ENCODE data around the gene ATOSB. TPM values are rescaled to one million over a fixed set of nuclear protein-coding genes. Genes with fewer than 3 reads are reported as not detected.

Gene ATOSB
- total and polyA plus RNA-seq, 9 of the 15 experiments (the other 6 are each of a cell fraction or from before 2014, with no cell fraction given) = 0.45 to 8.0 (median 4.2) TPM

DNA sequence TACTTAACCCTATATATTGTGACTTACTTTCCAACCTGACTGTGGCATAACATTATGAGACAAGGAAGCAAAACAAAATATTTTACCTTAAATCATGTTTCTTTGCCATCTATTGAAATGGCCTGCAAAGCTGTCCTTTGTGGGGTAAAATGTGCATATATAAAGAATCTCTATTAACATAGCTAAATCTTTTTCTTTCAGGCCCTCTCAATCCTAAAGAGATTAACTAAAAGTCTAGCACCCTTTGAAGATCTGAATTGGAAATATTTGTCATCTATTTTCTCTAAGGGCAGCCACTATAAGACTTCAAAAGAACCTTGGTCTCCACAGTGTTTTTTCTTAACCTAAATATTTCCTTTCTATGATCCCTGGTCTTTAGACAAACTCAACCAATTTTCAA is 41.1 kb upstream of the ATOSB start:
- Histone ChIP-seq H3K27ac (ENCODE audit: extremely low read depth, low read depth, low read length) (no peak overlapping the region), H4K20me1 (replicated peaks; ENCODE audit: control insufficient read depth, insufficient read depth, low read length) (no peaks in the 10 kb centered on the region), H3K27me3 (ENCODE audit: control insufficient read depth in 2 of 2, insufficient read depth in 2 of 2, low read length in 2 of 2) (no peaks in the 10 kb centered on the region), H3K9me3 (replicated peaks; ENCODE audit: control insufficient read depth, insufficient read depth, low read depth, low read length) (no peaks in the 10 kb centered on the region), H3K36me3 (ENCODE audit: control insufficient read depth, insufficient read depth, low read length) (no peaks in the 10 kb centered on the region), H3K4me2 (ENCODE audit: insufficient read depth, low read length) (no peak overlapping the region), H3K9ac (ENCODE audit: insufficient read depth in 1 of 2, low read depth in 2 of 2, low read length in 2 of 2) (no peak overlapping the region), H3K4me3 (no peak overlapping the region), H2AFZ (ENCODE audit: low read depth, low read length) (no peak overlapping the region), H3K4me1 (replicated peaks in 1 of 2; ENCODE audit: control insufficient read depth in 2 of 2, insufficient read depth in 2 of 2, low read length in 2 of 2) (no peaks in the 10 kb centered on the region; a peak in 3 of 5 replicates), H3K79me2 (ENCODE audit: control insufficient read depth, insufficient read depth, low read length) (no peaks in the 10 kb centered on the region), H3K9me1 (ENCODE audit: control insufficient read depth, insufficient read depth, low read length) (no peaks in the 10 kb centered on the region)
- DNase-seq (ENCODE audit: extremely low read depth in 1 of 4, low spot score in 3 of 4) (no peak), FAIRE-seq (no peak), ATAC-seq (no peak)
- CTCF ChIA-PET (ENCODE audit: low intra/inter-chr PET ratio) = no interaction called here
- POLR2A ChIA-PET = no interaction called here
- intact Hi-C loops (cut with micrococcal nuclease) = no loop called here
- in situ Hi-C loops (cut with MboI) = no loop called here
- BruUV-seq (replicated peaks) = no TSS peak
- TF ChIP-seq ETV5 (CRISPR knock-in tag; IDR thresholded peaks at IDR 0.05; ENCODE audit: low read depth) = no peak
- TF ChIP-seq PHB (CRISPR knock-in tag; IDR thresholded peaks at IDR 0.05) = no peak
- TF ChIP-seq ZNF589 (CRISPR knock-in tag; IDR thresholded peaks at IDR 0.05; ENCODE audit: low read depth) = no peak
- TF ChIP-seq ILK (tag; IDR thresholded peaks at IDR 0.05; ENCODE audit: borderline replicate concordance, low read depth) = no peak
- TF ChIP-seq, protein P1, sequence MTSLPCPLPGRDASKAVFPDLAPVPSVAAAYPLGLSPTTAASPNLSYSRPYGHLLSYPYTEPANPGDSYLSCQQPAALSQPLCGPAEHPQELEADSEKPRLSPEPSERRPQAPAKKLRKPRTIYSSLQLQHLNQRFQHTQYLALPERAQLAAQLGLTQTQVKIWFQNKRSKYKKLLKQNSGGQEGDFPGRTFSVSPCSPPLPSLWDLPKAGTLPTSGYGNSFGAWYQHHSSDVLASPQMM (CRISPR knock-in tag; IDR thresholded peaks at IDR 0.05) = no peak
- no peak for TF ChIP-seq KDM1A (IDR thresholded peaks at IDR 0.05)
- TF ChIP-seq SIX5 (IDR thresholded peaks at IDR 0.05; ENCODE audit: borderline replicate concordance in 1 of 2, insufficient read depth in 1 of 2, low read depth in 1 of 2, low read length in 2 of 2) = no peak
- TF ChIP-seq OTX1 (CRISPR knock-in tag; IDR thresholded peaks at IDR 0.05) = no peak
- no peak for TF ChIP-seq SETDB1 (IDR thresholded peaks at IDR 0.05; ENCODE audit: low read length)
- TF ChIP-seq, protein P2, sequence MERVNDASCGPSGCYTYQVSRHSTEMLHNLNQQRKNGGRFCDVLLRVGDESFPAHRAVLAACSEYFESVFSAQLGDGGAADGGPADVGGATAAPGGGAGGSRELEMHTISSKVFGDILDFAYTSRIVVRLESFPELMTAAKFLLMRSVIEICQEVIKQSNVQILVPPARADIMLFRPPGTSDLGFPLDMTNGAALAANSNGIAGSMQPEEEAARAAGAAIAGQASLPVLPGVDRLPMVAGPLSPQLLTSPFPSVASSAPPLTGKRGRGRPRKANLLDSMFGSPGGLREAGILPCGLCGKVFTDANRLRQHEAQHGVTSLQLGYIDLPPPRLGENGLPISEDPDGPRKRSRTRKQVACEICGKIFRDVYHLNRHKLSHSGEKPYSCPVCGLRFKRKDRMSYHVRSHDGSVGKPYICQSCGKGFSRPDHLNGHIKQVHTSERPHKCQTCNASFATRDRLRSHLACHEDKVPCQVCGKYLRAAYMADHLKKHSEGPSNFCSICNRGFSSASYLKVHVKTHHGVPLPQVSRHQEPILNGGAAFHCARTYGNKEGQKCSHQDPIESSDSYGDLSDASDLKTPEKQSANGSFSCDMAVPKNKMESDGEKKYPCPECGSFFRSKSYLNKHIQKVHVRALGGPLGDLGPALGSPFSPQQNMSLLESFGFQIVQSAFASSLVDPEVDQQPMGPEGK (CRISPR knock-in tag; IDR thresholded peaks at IDR 0.05; ENCODE audit: borderline replicate concordance) = no peak
- no peak for TF ChIP-seq MTA1 (IDR thresholded peaks at IDR 0.05; ENCODE audit: borderline replicate concordance)
